Liver (tissue), 9 donors: ENCODE measurements around the gene DCAF8. TPM values are rescaled to one million over a fixed set of nuclear protein-coding genes. Genes with fewer than 3 reads are reported as not detected.

ENCODE experiments used
- DNase-seq: peaks from one replicate; pipeline ENCODE4 v3.0.0-alpha.2; 2017; ENCODE audit warnings: low spot score
- H3K27ac ChIP-seq, 2 donors: one replicate each; pipeline ENCODE4 v1.7.0; 2013; ENCODE audit warnings: inconsistent platforms in 2 of 2, low read length in 2 of 2, control low read depth in 1 of 2, low read depth in 1 of 2, mild to moderate bottlenecking in 1 of 2
- H3K27me3 ChIP-seq, 4 donors: one replicate each; pipeline versions ENCODE4 v1.6.1 to v1.7.0; 2013; ENCODE audit warnings: low read length in 3 of 4, inconsistent platforms in 1 of 4, mild to moderate bottlenecking in 1 of 4, moderate library complexity in 1 of 4; ENCODE audit not compliant: control insufficient read depth in 4 of 4, insufficient read depth in 4 of 4
- H3K36me3 ChIP-seq, 4 donors: one replicate each; pipeline versions ENCODE4 v1.6.1 to v1.7.0; 2013; ENCODE audit warnings: low read length in 3 of 4, mild to moderate bottlenecking in 3 of 4, low read depth in 1 of 4, moderate library complexity in 1 of 4; ENCODE audit not compliant: control insufficient read depth in 4 of 4, insufficient read depth in 3 of 4
- H3K4me1 ChIP-seq, 4 donors: one replicate each; pipeline versions ENCODE4 v1.6.1 to v1.7.0; 2013; ENCODE audit warnings: low read length in 3 of 4, mild to moderate bottlenecking in 3 of 4, moderate library complexity in 1 of 4; ENCODE audit not compliant: control insufficient read depth in 4 of 4, insufficient read depth in 4 of 4
- H3K4me3 ChIP-seq, 3 donors: one replicate each; pipeline versions ENCODE4 v1.6.1 to v1.7.0; 2013; ENCODE audit warnings: low read length in 3 of 3, control low read depth in 1 of 3, low read depth in 1 of 3, mild to moderate bottlenecking in 1 of 3
- H3K9ac ChIP-seq, 2 donors: one replicate each; pipeline ENCODE4 v1.7.0; 2013; ENCODE audit warnings: low read length in 2 of 2, mild to moderate bottlenecking in 2 of 2, moderate library complexity in 2 of 2, control low read depth in 1 of 2, low read depth in 1 of 2
- H3K9me3 ChIP-seq, 4 donors: one replicate each; pipeline versions ENCODE4 v1.6.1 to v1.7.0; 2013; ENCODE audit warnings: low read length in 3 of 4; ENCODE audit not compliant: control insufficient read depth in 4 of 4
- ATF3 ChIP-seq: IDR thresholded peaks from 2 replicates; pipeline ENCODE4 v1.6.1; 2016; ENCODE audit warnings: antibody characterized with exemption
- EGR1 ChIP-seq, 2 donors: IDR thresholded peaks; 2 replicates each; pipeline ENCODE4 v1.6.1; 2016 to 2018; ENCODE audit warnings: antibody characterized with exemption in 2 of 2, low read depth in 2 of 2
- GABPA ChIP-seq, 2 donors: IDR thresholded peaks in 1 of 2; conservative IDR thresholded peaks in 1 of 2; 2 replicates each; pipeline ENCODE4 v1.6.1; 2016; ENCODE audit warnings: antibody characterized with exemption in 2 of 2, mild to moderate bottlenecking in 1 of 2, moderate library complexity in 1 of 2
- HNF4A ChIP-seq, 2 donors: conservative IDR thresholded peaks; 2 replicates each; pipeline ENCODE4 v1.6.1; 2016; ENCODE audit warnings: antibody characterized with exemption in 2 of 2, mild to moderate bottlenecking in 2 of 2
- MAX ChIP-seq: IDR thresholded peaks from 2 replicates; pipeline ENCODE4 v1.6.1; 2016; ENCODE audit warnings: antibody characterized with exemption
- NR2F2 ChIP-seq: IDR thresholded peaks from 2 replicates; pipeline ENCODE4 v1.6.1; 2016; ENCODE audit warnings: antibody characterized with exemption
- REST ChIP-seq: IDR thresholded peaks from 2 replicates; pipeline ENCODE4 v1.6.1; 2016; ENCODE audit warnings: antibody characterized with exemption, mild to moderate bottlenecking
- RXRA ChIP-seq, 2 donors: IDR thresholded peaks; 2 replicates each; pipeline ENCODE4 v1.6.1; 2017 to 2018; ENCODE audit warnings: antibody characterized with exemption in 2 of 2, mild to moderate bottlenecking in 1 of 2
- TAF1 ChIP-seq: conservative IDR thresholded peaks from 2 replicates; pipeline ENCODE4 v1.6.1; 2016; ENCODE audit warnings: antibody characterized with exemption, mild to moderate bottlenecking
- YY1 ChIP-seq: IDR thresholded peaks from 2 replicates; pipeline ENCODE4 v1.6.1; 2016; ENCODE audit warnings: antibody characterized with exemption, mild to moderate bottlenecking
- ZBTB33 ChIP-seq: IDR thresholded peaks from 2 replicates; pipeline ENCODE4 v1.6.1; 2016; ENCODE audit warnings: antibody characterized with exemption
- WGBS: extraction: QIAGEN DNeasy Blood & Tissue Kit; methylation state at CpG from one replicate; pipeline ENCODE4 v1.1.7; 2013; 5-methylcytosine and 5-hydroxymethylcytosine counted together
- polyA plus RNA-seq, 2 donors: library from polyadenylated mRNA; stranded (reverse) in 1 of 2; unstranded in 1 of 2; fragments of 200-250 nt in 1 of 2; fragments of >200 nt in 1 of 2; fragmentation: Nextera tagmentation in 1 of 2; extraction: Ambion mirVana in 1 of 2; gene quantifications; one replicate each; pipeline versions ENCODE4 v1.2.1 to v1.2.3, GENCODE V29; 2013 to 2015
- total RNA-seq, 2 donors: library from RNA; depleted of rRNA; stranded (reverse); fragments of >200 nt; gene quantifications; one replicate each; pipeline ENCODE4 v1.2.3, GENCODE V29; 2014
- donor health status: healthy.
- donor health status: healthy.
- donor health status: healthy.
- donor health status: healthy.
- donor health status: healthy.

The DCAF8 gene
- total and polyA plus RNA-seq, 4 donors: 80.3 to 199 (median 102) TPM

- TF ChIP-seq MAX: no peak
- TF ChIP-seq RXRA (IDR thresholded peaks at IDR 0.05): no peak
- TF ChIP-seq ATF3: no peak
- no peak for TF ChIP-seq ZBTB33
- TF ChIP-seq REST: no peak
- no peak for TF ChIP-seq TAF1
- no peak for TF ChIP-seq GABPA (IDR thresholded peaks at IDR 0.05 in 1 of 2, conservative IDR thresholded peaks at IDR 0.05 in 1 of 2)
- no peak for TF ChIP-seq NR2F2
- no peak for TF ChIP-seq EGR1 (IDR thresholded peaks at IDR 0.05; ENCODE audit: low read depth in 2 of 2)
- no peak for DNase-seq
- Histone ChIP-seq H3K4me1 (no peaks in the 10 kb centered on the region), H3K36me3 (no peaks in the 10 kb centered on the region), H3K27ac (no peak overlapping the region), H3K4me3 (no peak overlapping the region), H3K9ac (no peak overlapping the region), H3K27me3 (no peaks in the 10 kb centered on the region), H3K9me3 (no peaks in the 10 kb centered on the region)
- 76% methylated on average over 5 of the region's 5 CpGs for WGBS
Observed at GRCh38 chr1:160168016-160168415, 94.3 kb downstream of the DCAF8 start.

GRCh38 chr1:160167580-160167979 is 94.8 kb downstream of the DCAF8 start:
- no peak for TF ChIP-seq YY1
- no peak for TF ChIP-seq ZBTB33
- no peak for TF ChIP-seq HNF4A (conservative IDR thresholded peaks at IDR 0.05)
- 95% methylated on average over 6 of the region's 6 CpGs for WGBS
- H3K27me3 ChIP-seq: no peaks in the 10 kb centered on the region

More at GRCh38 chr1:160167580-160167979, 94.8 kb downstream of the DCAF8 start:
- no peaks in the 10 kb centered on the region for H3K36me3 ChIP-seq
- H3K9ac ChIP-seq: no peak overlapping the region
- no peaks in the 10 kb centered on the region for H3K4me1 ChIP-seq
- no peak for DNase-seq
- no peaks in the 10 kb centered on the region for H3K9me3 ChIP-seq
- no peak overlapping the region for H3K27ac ChIP-seq
- H3K4me3 ChIP-seq: no peak overlapping the region
